Stimulated activated naive CD8-positive, alpha-beta T cell treated with anti-CD3 and anti-CD28 coated beads, Interleukin-15, Interleukin-2, amounts not matched to agents 100 ng/mL and 50 ng/mL, for 24 hours (primary cell): ENCODE measurements around the gene KLC3.
A peak's percentile ranks its signal among the peaks of the same experiment; 100 is the strongest.

ENCODE experiments used
- H3K27ac Mint-ChIP-seq: one replicate; pipeline ENCODE4 v1.8.0; 2021; ENCODE audit warnings: mild to moderate bottlenecking, mixed read lengths
- H3K27me3 Mint-ChIP-seq: one replicate; pipeline ENCODE4 v1.8.0; 2021; ENCODE audit warnings: mixed read lengths
- H3K36me3 Mint-ChIP-seq: one replicate; pipeline ENCODE4 v1.8.0; 2021; ENCODE audit warnings: low read depth, mixed read lengths
- H3K4me1 Mint-ChIP-seq: one replicate; pipeline ENCODE4 v1.8.0; 2021; ENCODE audit warnings: low read depth, mixed read lengths
- H3K4me3 Mint-ChIP-seq: one replicate; pipeline ENCODE4 v1.8.0; 2021; ENCODE audit warnings: mild to moderate bottlenecking, mixed read lengths
- H3K9me3 Mint-ChIP-seq: one replicate; pipeline ENCODE4 v1.8.0; 2021; ENCODE audit warnings: mixed read lengths

The KLC3 gene

GRCh38 chr19:45368127-45368526, 27.6 kb downstream of the KLC3 start:
- Mint-ChIP-seq H3K4me3 (no peak overlapping the region), H3K4me1 (peaks cover 19% of the 10 kb centered on the region), H3K36me3 (no peaks in the 10 kb centered on the region), H3K27ac (no peak overlapping the region), H3K27me3 (no peaks in the 10 kb centered on the region), H3K9me3 (no peaks in the 10 kb centered on the region)

- peaks cover 19% of the 10 kb centered on the region for H3K4me1 Mint-ChIP-seq
- H3K4me3 Mint-ChIP-seq, result peak overlapping the region; percentile 73
- H3K27ac Mint-ChIP-seq, result no peak overlapping the region
- no peaks in the 10 kb centered on the region for H3K9me3 Mint-ChIP-seq
- H3K27me3 Mint-ChIP-seq, result no peaks in the 10 kb centered on the region
- H3K36me3 Mint-ChIP-seq, result no peaks in the 10 kb centered on the region
These were observed 28.3 kb downstream of the KLC3 start for GRCh38 chr19:45368737-45369340.

DNA sequence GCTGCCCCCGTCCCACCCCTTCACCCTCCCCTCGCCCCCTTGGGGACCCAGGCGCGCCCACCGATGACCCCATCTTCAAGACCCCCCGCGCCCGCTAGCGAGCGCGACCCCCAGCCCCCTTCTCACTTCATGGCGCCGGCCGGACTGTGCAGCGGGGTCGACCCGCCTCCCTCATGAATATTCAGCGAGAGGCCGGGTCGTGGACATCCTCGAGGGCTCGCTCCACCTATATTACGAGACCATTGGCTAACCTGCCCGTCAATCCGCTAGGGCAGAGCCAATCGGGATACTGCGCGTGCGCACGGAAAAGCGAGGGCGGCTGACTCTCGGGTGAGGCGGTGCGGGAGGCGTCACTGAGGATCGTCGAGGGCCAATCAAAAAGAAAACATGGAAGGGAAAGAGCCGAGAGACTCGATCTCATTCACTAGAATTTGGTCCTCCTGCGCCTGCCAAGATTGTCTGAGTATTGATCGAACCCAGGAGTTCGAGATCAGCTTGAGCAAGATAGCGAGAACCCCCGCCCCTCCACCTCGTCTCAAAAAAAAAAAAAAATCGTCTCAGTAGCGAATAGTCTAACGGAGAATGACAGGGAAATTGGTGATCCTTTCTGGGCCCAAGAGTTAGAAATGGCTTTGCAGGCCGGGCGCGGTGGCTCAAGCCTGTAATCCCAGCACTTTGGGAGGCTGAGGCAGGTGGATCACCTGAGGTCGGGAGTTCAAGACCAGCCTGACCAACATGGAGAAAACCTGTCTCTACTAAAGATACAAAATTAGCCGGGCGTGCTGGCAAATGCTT, 30.1 kb downstream of the KLC3 start, which contains the start of gene ERCC2:
TSS of gene ERCC2 (minus strand) at position 164 of the 795 bp plus-strand sequence. CDS start at position 131, 33 bp downstream.
- peaks cover 19% of the 10 kb centered on the region for H3K4me1 Mint-ChIP-seq
- H3K36me3 Mint-ChIP-seq, result no peaks in the 10 kb centered on the region
- no peaks in the 10 kb centered on the region for H3K27me3 Mint-ChIP-seq
- peak within 1 kb of the TSS; percentile 98 for H3K27ac Mint-ChIP-seq
- H3K4me3 Mint-ChIP-seq, result peak within 1 kb of the TSS; percentile 91
- no peaks in the 10 kb centered on the region for H3K9me3 Mint-ChIP-seq

GRCh38 chr19:45376045-45376724, 35.6 kb downstream of the KLC3 start:
- Mint-ChIP-seq H3K27me3 (no peaks in the 10 kb centered on the region), H3K9me3 (no peaks in the 10 kb centered on the region), H3K36me3 (no peaks in the 10 kb centered on the region), H3K4me1 (no peaks in the 10 kb centered on the region), H3K27ac (no peak overlapping the region), H3K4me3 (no peak overlapping the region)

DNA sequence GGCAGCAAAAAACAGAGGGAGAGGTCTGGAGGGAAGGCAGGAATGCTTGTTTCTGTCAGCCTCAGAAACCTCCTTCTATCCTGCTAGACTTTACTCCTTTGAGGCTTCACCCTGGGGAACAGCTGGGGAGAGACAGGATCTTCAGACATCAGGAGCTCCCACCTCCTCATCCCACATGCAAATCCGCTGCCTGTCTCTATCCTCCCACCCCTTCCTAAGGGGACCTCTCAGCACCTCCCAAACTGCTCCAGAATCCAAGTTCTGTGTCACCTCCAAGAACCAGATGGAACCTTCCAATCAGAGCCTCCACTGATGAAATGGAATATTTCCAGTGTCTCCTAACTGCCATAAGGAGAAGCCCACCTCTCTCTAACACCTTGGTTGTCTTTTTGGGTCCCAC, 39.6 kb downstream of the KLC3 start:
- Mint-ChIP-seq H3K36me3 (no peaks in the 10 kb centered on the region), H3K9me3 (no peaks in the 10 kb centered on the region), H3K27ac (no peak overlapping the region), H3K27me3 (peaks cover 4% of the 10 kb centered on the region), H3K4me3 (no peak overlapping the region), H3K4me1 (no peaks in the 10 kb centered on the region)

- Mint-ChIP-seq H3K27me3 (peaks cover 19% of the 10 kb centered on the region), H3K4me1 (no peaks in the 10 kb centered on the region), H3K4me3 (no peak overlapping the region), H3K9me3 (no peaks in the 10 kb centered on the region), H3K27ac (no peak overlapping the region), H3K36me3 (no peaks in the 10 kb centered on the region)
These were observed 41.9 kb downstream of the KLC3 start for GRCh38 chr19:45382426-45382825.

GRCh38 chr19:45385392-45386221, 45.1 kb downstream of the KLC3 start:
- Mint-ChIP-seq H3K4me1 (no peaks in the 10 kb centered on the region), H3K9me3 (no peaks in the 10 kb centered on the region), H3K4me3 (no peak overlapping the region), H3K27ac (no peak overlapping the region), H3K27me3 (peaks cover 28% of the 10 kb centered on the region), H3K36me3 (no peaks in the 10 kb centered on the region)

GRCh38 chr19:45391346-45391745, 50.8 kb downstream of the KLC3 start:
- H3K27me3 Mint-ChIP-seq, result peaks cover 16% of the 10 kb centered on the region
- H3K4me3 Mint-ChIP-seq, result no peak overlapping the region
- H3K9me3 Mint-ChIP-seq, result no peaks in the 10 kb centered on the region
- H3K4me1 Mint-ChIP-seq, result no peaks in the 10 kb centered on the region
- no peak overlapping the region for H3K27ac Mint-ChIP-seq
- no peaks in the 10 kb centered on the region for H3K36me3 Mint-ChIP-seq

DNA sequence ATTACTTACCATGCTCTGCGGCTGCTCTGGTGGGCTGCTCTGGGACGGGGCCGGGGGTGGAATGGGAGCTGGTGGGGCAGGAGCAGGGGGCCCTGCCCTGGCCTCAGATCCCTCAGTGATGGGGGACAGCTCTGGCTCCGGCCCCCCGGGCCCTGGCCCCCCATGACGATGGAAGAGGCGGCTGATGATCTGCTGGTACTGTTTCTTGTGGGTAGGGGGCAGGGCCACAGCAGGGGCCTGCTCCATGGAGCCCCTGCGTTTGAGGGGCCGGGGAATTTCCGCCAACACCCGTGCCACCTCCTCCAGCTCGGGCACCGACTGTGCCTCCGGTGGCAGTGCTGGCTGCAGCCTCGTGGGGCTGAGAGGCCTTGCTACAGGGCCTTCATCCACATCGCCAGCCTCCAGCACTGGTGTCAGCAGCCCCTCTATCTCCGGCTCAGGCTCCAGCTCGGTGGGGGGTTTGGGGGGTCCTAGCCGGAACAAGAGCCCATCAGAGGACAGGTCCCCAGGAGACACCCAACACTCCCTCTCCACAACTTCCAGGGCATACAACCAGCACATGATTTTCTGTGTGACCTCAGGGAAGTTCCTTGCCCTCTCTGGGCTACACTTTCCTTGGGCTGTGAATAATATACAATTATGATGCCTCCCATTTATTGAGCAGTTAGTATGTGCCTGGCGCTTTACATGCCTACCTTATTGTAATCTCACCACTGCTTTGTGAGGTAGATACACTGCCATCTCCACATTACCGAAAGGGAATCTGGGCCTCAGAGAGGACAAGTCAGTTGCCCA, 51.5 kb downstream of the KLC3 start:
- H3K27ac Mint-ChIP-seq, result no peak overlapping the region
- no peaks in the 10 kb centered on the region for H3K36me3 Mint-ChIP-seq
- H3K4me1 Mint-ChIP-seq, result no peaks in the 10 kb centered on the region
- H3K27me3 Mint-ChIP-seq, result peaks cover 13% of the 10 kb centered on the region
- H3K4me3 Mint-ChIP-seq, result no peak overlapping the region
- no peaks in the 10 kb centered on the region for H3K9me3 Mint-ChIP-seq

DNA sequence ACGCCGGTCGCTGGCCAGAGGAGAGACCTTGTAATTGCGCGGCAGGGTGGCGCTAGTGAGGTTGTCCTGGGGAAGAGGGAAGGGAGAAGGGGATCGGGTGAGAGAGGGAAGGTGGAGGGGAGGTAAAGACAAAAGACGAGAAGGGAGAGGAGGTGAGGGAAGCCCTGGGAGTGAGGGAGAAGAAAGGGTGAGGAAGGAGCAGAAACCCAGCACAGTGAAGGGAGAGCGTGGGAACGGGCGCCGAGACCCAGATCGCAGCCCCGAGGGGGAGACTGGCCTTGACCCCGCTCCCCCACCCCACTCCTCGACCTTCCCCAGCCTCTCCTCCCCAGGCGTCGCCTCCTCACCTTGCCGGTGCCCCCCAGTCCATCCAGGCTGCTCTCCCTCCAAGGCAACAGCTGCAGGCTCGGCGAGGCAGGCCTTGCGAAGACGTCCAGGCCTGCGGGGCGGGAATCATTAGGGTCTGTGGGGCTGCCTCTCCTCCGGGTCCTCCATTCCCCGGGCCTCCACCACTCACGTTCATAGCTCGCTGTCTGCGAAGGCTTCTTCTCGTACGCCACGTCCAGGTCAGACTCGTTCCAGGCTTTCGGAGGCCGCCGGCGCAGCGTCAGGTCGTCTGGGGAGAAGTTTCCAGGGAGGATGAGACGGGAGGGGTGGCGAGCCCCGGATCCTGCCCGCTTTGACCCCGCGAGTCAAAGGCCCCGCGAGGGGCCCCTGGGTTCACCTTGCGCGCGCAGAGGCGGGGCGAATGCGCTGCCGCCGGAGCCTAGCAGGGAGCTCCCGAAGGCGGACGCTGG, 55.5 kb downstream of the KLC3 start:
- no peak overlapping the region for H3K4me3 Mint-ChIP-seq
- peaks cover 22% of the 10 kb centered on the region for H3K27me3 Mint-ChIP-seq
- peaks cover 9% of the 10 kb centered on the region for H3K4me1 Mint-ChIP-seq
- H3K9me3 Mint-ChIP-seq, result no peaks in the 10 kb centered on the region
- no peaks in the 10 kb centered on the region for H3K36me3 Mint-ChIP-seq
- no peak overlapping the region for H3K27ac Mint-ChIP-seq

- H3K4me1 Mint-ChIP-seq, result peaks cover 29% of the 10 kb centered on the region
- H3K27ac Mint-ChIP-seq, result no peak overlapping the region
- no peaks in the 10 kb centered on the region for H3K36me3 Mint-ChIP-seq
- no peaks in the 10 kb centered on the region for H3K9me3 Mint-ChIP-seq
- H3K4me3 Mint-ChIP-seq, result no peak overlapping the region
- H3K27me3 Mint-ChIP-seq, result peaks cover 54% of the 10 kb centered on the region
These were observed 59.6 kb downstream of the KLC3 start for GRCh38 chr19:45400192-45400591.
